ENCODE data around the gene NME8.

The NME8 gene

GRCh38 chr7:37915438-37915837 lies 67.0 kb downstream of the NME8 start:
- H3K36me3 Mint-ChIP-seq (ENCODE audit: insufficient read depth) = peaks cover 3% of the 10 kb centered on the region
- H3K9me3 Mint-ChIP-seq = no peaks in the 10 kb centered on the region
- H3K4me3 Mint-ChIP-seq = peak overlapping the region in 1 of 2 donors; percentile 63
- ATAC-seq (replicated peaks) (no peak), DNase-seq (no peak)
- H3K27me3 Mint-ChIP-seq = peaks cover 71 to 77% of the 10 kb centered on the region in 2 donors
- H3K4me1 Mint-ChIP-seq (ENCODE audit: low read depth in 2 of 2) = peaks cover 12 to 18% of the 10 kb centered on the region in 2 donors
- no peak overlapping the region for H3K27ac Mint-ChIP-seq

- peak overlapping the region; percentile 59 to 63 for H3K4me3 Mint-ChIP-seq
- H3K36me3 Mint-ChIP-seq (ENCODE audit: insufficient read depth) = peaks cover 3% of the 10 kb centered on the region
- H3K27ac Mint-ChIP-seq = no peak overlapping the region
- H3K9me3 Mint-ChIP-seq = no peaks in the 10 kb centered on the region
- peaks cover 74 to 75% of the 10 kb centered on the region in 2 donors for H3K27me3 Mint-ChIP-seq
- peaks cover 14 to 19% of the 10 kb centered on the region in 2 donors for H3K4me1 Mint-ChIP-seq (ENCODE audit: low read depth in 2 of 2)
- ATAC-seq (replicated peaks) (no peak), DNase-seq (no peak)
These were observed 67.7 kb downstream of the NME8 start for GRCh38 chr7:37916017-37916672.

- H3K4me3 Mint-ChIP-seq = peak within 1 kb of the TSS; percentile 59 to 63
These were observed 68.6 kb downstream of the NME8 start, which contains the start of gene SFRP4 for GRCh38 chr7:37916673-37917660. TSS of gene SFRP4 (minus strand) at chr7:37916817. CDS start at chr7:37916537, 280 bp downstream.

GRCh38 chr7:37918526-37918925 lies 70.1 kb downstream of the NME8 start:
- no peaks in the 10 kb centered on the region for H3K9me3 Mint-ChIP-seq
- H3K4me3 Mint-ChIP-seq = no peak overlapping the region
- ATAC-seq (replicated peaks) (no peak), DNase-seq (no peak)
- H3K27ac Mint-ChIP-seq = no peak overlapping the region
- H3K27me3 Mint-ChIP-seq = peaks cover 74 to 84% of the 10 kb centered on the region in 2 donors
- peaks cover 3% of the 10 kb centered on the region for H3K36me3 Mint-ChIP-seq (ENCODE audit: insufficient read depth)
- peaks cover 21 to 23% of the 10 kb centered on the region in 2 donors for H3K4me1 Mint-ChIP-seq (ENCODE audit: low read depth in 2 of 2)

More at GRCh38 chr7:37916673-37917660, 68.6 kb downstream of the NME8 start, which contains the start of gene SFRP4:
- peaks cover 3% of the 10 kb centered on the region for H3K36me3 Mint-ChIP-seq (ENCODE audit: insufficient read depth)
- H3K27ac Mint-ChIP-seq = no peak within 1 kb of the TSS
- H3K9me3 Mint-ChIP-seq = no peaks in the 10 kb centered on the region
- no peak for ATAC-seq (replicated peaks)
- peaks cover 73 to 79% of the 10 kb centered on the region in 2 donors for H3K27me3 Mint-ChIP-seq
- H3K4me1 Mint-ChIP-seq (ENCODE audit: low read depth in 2 of 2) = peaks cover 20 to 22% of the 10 kb centered on the region in 2 donors
- no peak for DNase-seq

- peak in 2 of 3 experiments; percentile 12 to 19 for DNase-seq
- Mint-ChIP-seq H3K9me3 (no peaks in the 10 kb centered on the region), H3K36me3 (ENCODE audit: insufficient read depth) (peaks cover 3% of the 10 kb centered on the region), H3K4me3 (peak within 1 kb of the TSS; percentile 78 to 83), H3K27ac (no peak within 1 kb of the TSS), H3K4me1 (ENCODE audit: low read depth in 2 of 2) (peaks cover 21 to 23% of the 10 kb centered on the region in 2 donors), H3K27me3 (peaks cover 62 to 73% of the 10 kb centered on the region in 2 donors)
- peak; percentile 72 for ATAC-seq (replicated peaks)
These were observed 72.0 kb downstream of the NME8 start, which contains the start of gene EPDR1 for GRCh38 chr7:37920305-37920848. TSS of gene EPDR1 (plus strand) at chr7:37920640. CDS start at chr7:37920940, 300 bp downstream.

- H3K36me3 Mint-ChIP-seq (ENCODE audit: insufficient read depth) = peaks cover 3% of the 10 kb centered on the region
- peak; percentile 45 for ATAC-seq (replicated peaks)
These were observed 72.7 kb downstream of the NME8 start for GRCh38 chr7:37920849-37921805.

GRCh38 chr7:37921876-37922275 lies 73.5 kb downstream of the NME8 start:
- ATAC-seq (replicated peaks) = no peak
- H3K27me3 Mint-ChIP-seq = peaks cover 51 to 60% of the 10 kb centered on the region in 2 donors

More at GRCh38 chr7:37920849-37921805, 72.7 kb downstream of the NME8 start:
- Mint-ChIP-seq H3K9me3 (peaks cover 0 to under 1% of the 10 kb centered on the region in 2 donors), H3K27me3 (peaks cover 55 to 66% of the 10 kb centered on the region in 2 donors), H3K4me1 (ENCODE audit: low read depth in 2 of 2) (peaks cover 19 to 21% of the 10 kb centered on the region in 2 donors), H3K27ac (no peak overlapping the region), H3K4me3 (peak overlapping the region; percentile 78 to 83)
- no peak for DNase-seq

GRCh38 chr7:37923996-37924395 lies 75.6 kb downstream of the NME8 start:
- H3K4me1 Mint-ChIP-seq (ENCODE audit: low read depth in 2 of 2) = peaks cover 9 to 12% of the 10 kb centered on the region in 2 donors
- DNase-seq = no peak

More at GRCh38 chr7:37921876-37922275, 73.5 kb downstream of the NME8 start:
- DNase-seq = no peak
- H3K36me3 Mint-ChIP-seq (ENCODE audit: insufficient read depth) = peaks cover 3% of the 10 kb centered on the region
- H3K27ac Mint-ChIP-seq = no peak overlapping the region
- peaks cover 0 to 1% of the 10 kb centered on the region in 2 donors for H3K9me3 Mint-ChIP-seq
- H3K4me1 Mint-ChIP-seq (ENCODE audit: low read depth in 2 of 2) = peaks cover 15 to 21% of the 10 kb centered on the region in 2 donors
- peak overlapping the region; percentile 70 to 83 for H3K4me3 Mint-ChIP-seq

GRCh38 chr7:37924491-37925041 lies 76.2 kb downstream of the NME8 start:
- ATAC-seq (replicated peaks) = no peak
- Mint-ChIP-seq H3K4me1 (ENCODE audit: low read depth in 2 of 2) (peaks cover 9 to 12% of the 10 kb centered on the region in 2 donors), H3K9me3 (peaks cover 0 to 1% of the 10 kb centered on the region in 2 donors), H3K36me3 (ENCODE audit: insufficient read depth) (peaks cover 3% of the 10 kb centered on the region), H3K27me3 (peaks cover 27 to 38% of the 10 kb centered on the region in 2 donors), H3K4me3 (no peak overlapping the region), H3K27ac (no peak overlapping the region)
- no peak for DNase-seq

More at GRCh38 chr7:37923996-37924395, 75.6 kb downstream of the NME8 start:
- no peak overlapping the region for H3K27ac Mint-ChIP-seq
- H3K36me3 Mint-ChIP-seq (ENCODE audit: insufficient read depth) = peaks cover 3% of the 10 kb centered on the region
- peaks cover 33 to 43% of the 10 kb centered on the region in 2 donors for H3K27me3 Mint-ChIP-seq
- H3K9me3 Mint-ChIP-seq = peaks cover 0 to 1% of the 10 kb centered on the region in 2 donors
- no peak overlapping the region for H3K4me3 Mint-ChIP-seq
- ATAC-seq (replicated peaks) = no peak

GRCh38 chr7:37925620-37926019 lies 77.2 kb downstream of the NME8 start:
- ATAC-seq (replicated peaks) = no peak
- H3K36me3 Mint-ChIP-seq (ENCODE audit: insufficient read depth) = no peaks in the 10 kb centered on the region
- H3K4me3 Mint-ChIP-seq = no peak overlapping the region
- H3K4me1 Mint-ChIP-seq (ENCODE audit: low read depth in 2 of 2) = peaks cover 4 to 7% of the 10 kb centered on the region in 2 donors
- H3K9me3 Mint-ChIP-seq = peaks cover 0 to 1% of the 10 kb centered on the region in 2 donors
- H3K27me3 Mint-ChIP-seq = peaks cover 23 to 33% of the 10 kb centered on the region in 2 donors
- DNase-seq = no peak
- no peak overlapping the region for H3K27ac Mint-ChIP-seq

GRCh38 chr7:37927773-37928444 lies 79.5 kb downstream of the NME8 start:
- no peak overlapping the region for H3K27ac Mint-ChIP-seq
- no peaks in the 10 kb centered on the region for H3K36me3 Mint-ChIP-seq (ENCODE audit: insufficient read depth)
- ATAC-seq (replicated peaks) = no peak
- no peak for DNase-seq
- H3K27me3 Mint-ChIP-seq = peaks cover 12 to 17% of the 10 kb centered on the region in 2 donors
- H3K4me1 Mint-ChIP-seq (ENCODE audit: low read depth in 2 of 2) = no peaks in the 10 kb centered on the region
- no peak overlapping the region for H3K4me3 Mint-ChIP-seq
- H3K9me3 Mint-ChIP-seq = peaks cover 0 to 1% of the 10 kb centered on the region in 2 donors
